ENCODE data around the gene DYNLT4. TPM values are rescaled to one million over a fixed set of nuclear protein-coding genes. Genes with fewer than 3 reads are reported as not detected.

The DYNLT4 gene
- total RNA-seq, 2 donors from 2014 or later = 0.64 TPM; not detected in 1

DNA sequence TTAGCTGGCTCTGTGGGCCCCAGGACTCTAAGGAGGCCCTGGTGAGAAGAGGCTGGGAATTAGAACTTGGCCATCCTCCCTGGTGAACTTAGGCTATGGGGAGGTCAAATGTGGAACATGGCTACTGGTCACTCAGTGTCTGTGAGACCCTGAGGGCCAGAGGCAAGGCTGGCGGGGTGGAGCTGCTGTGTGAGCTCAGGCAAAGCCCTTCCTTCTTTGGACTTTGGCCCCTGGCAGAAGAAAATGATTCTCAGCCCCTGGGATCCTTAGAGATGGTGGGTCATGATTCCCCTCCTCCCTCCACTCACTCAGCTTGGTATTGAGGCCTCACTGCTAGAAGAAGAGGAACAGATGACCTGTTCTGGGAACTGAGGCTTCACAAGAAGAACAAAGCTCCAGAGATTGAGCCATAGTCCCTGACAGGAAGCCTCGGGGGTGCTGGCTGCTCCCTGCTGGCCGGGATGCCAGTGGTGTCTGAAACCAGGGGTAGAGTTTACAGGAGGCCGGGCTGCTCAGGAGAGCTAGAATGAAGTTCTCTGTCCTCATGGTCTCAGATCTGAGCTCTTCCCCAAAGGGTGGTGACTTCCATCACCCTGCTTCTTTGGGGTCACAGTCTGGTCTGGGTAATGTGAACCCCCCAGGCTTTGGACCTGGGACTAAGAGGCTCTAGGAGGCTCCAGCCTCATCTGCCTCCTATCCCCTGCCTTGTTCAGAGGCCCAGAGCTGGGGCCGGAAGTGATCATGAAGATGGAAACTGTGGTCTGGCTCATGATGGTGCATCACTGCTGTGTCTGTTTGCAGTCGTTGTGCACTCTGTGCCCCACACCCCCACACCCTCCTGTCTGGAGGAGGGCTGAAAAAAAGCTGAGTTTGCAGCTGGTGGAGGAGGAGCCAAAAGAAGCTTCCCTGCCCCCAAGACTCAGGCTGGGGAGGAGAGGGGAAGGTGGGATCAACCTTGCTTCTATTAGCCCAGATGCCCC lies 2.1 kb upstream of the DYNLT4 start:
- Histone ChIP-seq H3K27ac (ENCODE audit: low read depth, low read length) (peak overlapping the region; percentile 87), H3K4me1 (ENCODE audit: control insufficient read depth, insufficient read depth, low read length) (peaks cover 32% of the 10 kb centered on the region), H3K9ac (ENCODE audit: extremely low read depth, low read length, poor library complexity, severe bottlenecking) (peak overlapping the region; percentile 59), H3K9me3 (ENCODE audit: control insufficient read depth, low read length) (no peaks in the 10 kb centered on the region), H3K4me3 (ENCODE audit: low read length) (peak overlapping the region; percentile 67), H3K27me3 (ENCODE audit: control insufficient read depth, insufficient read depth, low read length, poor library complexity, severe bottlenecking) (no peaks in the 10 kb centered on the region), H3K36me3 (ENCODE audit: control insufficient read depth, insufficient read depth, low read length) (peaks cover 13% of the 10 kb centered on the region)
- TF ChIP-seq, protein P1, sequence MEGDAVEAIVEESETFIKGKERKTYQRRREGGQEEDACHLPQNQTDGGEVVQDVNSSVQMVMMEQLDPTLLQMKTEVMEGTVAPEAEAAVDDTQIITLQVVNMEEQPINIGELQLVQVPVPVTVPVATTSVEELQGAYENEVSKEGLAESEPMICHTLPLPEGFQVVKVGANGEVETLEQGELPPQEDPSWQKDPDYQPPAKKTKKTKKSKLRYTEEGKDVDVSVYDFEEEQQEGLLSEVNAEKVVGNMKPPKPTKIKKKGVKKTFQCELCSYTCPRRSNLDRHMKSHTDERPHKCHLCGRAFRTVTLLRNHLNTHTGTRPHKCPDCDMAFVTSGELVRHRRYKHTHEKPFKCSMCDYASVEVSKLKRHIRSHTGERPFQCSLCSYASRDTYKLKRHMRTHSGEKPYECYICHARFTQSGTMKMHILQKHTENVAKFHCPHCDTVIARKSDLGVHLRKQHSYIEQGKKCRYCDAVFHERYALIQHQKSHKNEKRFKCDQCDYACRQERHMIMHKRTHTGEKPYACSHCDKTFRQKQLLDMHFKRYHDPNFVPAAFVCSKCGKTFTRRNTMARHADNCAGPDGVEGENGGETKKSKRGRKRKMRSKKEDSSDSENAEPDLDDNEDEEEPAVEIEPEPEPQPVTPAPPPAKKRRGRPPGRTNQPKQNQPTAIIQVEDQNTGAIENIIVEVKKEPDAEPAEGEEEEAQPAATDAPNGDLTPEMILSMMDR (conservative IDR thresholded peaks at IDR 0.05) = no peak
- Mint-ChIP-seq H3K36me3 (ENCODE audit: low read depth) (peaks cover 5% of the 10 kb centered on the region), H3K4me1 (peaks cover 33% of the 10 kb centered on the region), H3K4me3 (peak overlapping the region; percentile 51), H3K9me3 (no peaks in the 10 kb centered on the region), H3K27ac (peak overlapping the region; percentile 99), H3K27me3 (ENCODE audit: insufficient read depth) (peaks cover 5% of the 10 kb centered on the region)
- DNase-seq = peak; percentile 67
- 43 to 79% methylated on average over 1 to 5 of the region's 6 CpGs for WGBS, 2 experiments (ENCODE audit: insufficient coverage in 1 of 2, insufficient read length in 1 of 2)

DNA sequence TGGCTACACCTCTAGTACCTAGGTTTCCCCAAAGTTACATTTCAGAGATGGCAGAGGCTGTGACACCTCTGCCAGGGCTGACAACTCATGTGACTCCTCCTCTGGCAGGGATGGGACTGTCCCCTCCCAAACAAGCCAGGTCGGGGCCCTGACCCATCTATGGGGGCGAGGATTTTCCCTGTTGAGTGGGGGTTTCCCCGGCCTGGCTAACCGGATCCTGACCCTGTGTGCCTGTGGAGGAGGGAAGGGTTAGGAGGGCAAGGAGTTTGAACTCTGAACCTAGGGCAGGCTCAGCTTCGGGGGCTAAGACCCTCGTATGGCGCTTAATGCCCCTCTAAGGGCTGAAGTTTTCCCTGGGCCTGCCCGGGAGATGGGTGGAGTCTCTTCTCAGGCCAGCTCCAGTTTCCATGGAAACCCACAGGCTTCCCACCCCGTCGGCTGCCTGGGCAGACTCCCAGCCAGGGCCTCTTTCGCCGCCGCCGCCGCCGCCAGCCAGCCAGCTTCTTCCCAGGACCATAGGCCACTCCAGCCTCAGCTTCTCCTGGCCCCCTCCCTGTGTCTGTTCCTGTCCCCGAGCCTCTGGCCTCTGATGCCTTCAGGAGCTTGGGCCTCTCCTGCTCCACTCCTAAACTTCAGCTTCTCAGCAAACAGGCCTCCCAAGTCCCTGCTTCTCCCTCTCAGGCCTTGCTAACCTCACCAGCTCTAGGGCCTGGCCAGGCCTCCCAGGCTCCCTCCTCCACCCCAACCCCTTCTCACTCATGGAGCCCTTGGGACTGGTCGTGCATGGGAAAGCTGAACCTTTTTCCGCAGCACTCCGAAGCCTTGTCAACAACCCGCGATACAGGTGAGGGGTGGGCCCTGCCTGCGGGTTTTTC lies 1.1 kb upstream of the DYNLT4 start, which contains the start of gene BTBD19:
BTBD19 (plus strand) TSS at position 461 of the 875 bp plus-strand sequence; CDS start at position 759, 298 bp downstream.
- Mint-ChIP-seq H3K4me3 (peak within 1 kb of the TSS; percentile 51), H3K27ac (peak within 1 kb of the TSS; percentile 99), H3K27me3 (ENCODE audit: insufficient read depth) (peaks cover 5% of the 10 kb centered on the region), H3K36me3 (ENCODE audit: low read depth) (peaks cover 9% of the 10 kb centered on the region), H3K9me3 (no peaks in the 10 kb centered on the region), H3K4me1 (peaks cover 33% of the 10 kb centered on the region)
- 37 to 43% methylated on average over 18 to 23 of the region's 23 CpGs for WGBS, 2 experiments (ENCODE audit: insufficient coverage in 1 of 2, insufficient read length in 1 of 2)
- Histone ChIP-seq H3K27me3 (ENCODE audit: control insufficient read depth, insufficient read depth, low read length, poor library complexity, severe bottlenecking) (no peaks in the 10 kb centered on the region), H3K4me3 (ENCODE audit: low read length) (peak within 1 kb of the TSS; percentile 67), H3K36me3 (ENCODE audit: control insufficient read depth, insufficient read depth, low read length) (peaks cover 22% of the 10 kb centered on the region), H3K9ac (ENCODE audit: extremely low read depth, low read length, poor library complexity, severe bottlenecking) (peak within 1 kb of the TSS; percentile 59), H3K4me1 (ENCODE audit: control insufficient read depth, insufficient read depth, low read length) (peaks cover 32% of the 10 kb centered on the region), H3K9me3 (ENCODE audit: control insufficient read depth, low read length) (no peaks in the 10 kb centered on the region), H3K27ac (ENCODE audit: low read depth, low read length) (peak within 1 kb of the TSS; percentile 87)
- TF ChIP-seq, protein P1 (conservative IDR thresholded peaks at IDR 0.05) = no peak
- peak; percentile 94 for DNase-seq

Data from endodermal cell (in vitro differentiated cells).